HEK293 (cell line): ENCODE results near the gene CDC37.

Experiments used
- CTCF ChIP-seq: fragments of 450-650 bp; formaldehyde crosslinking; IDR thresholded peaks from 2 replicates; pipeline ENCODE4 v1.5.1; 2016; ENCODE audit warnings: missing biosample characterization, missing genetic modification characterization
- KLF10 ChIP-seq: fragments of 450-650 bp; IDR thresholded peaks from 2 replicates; pipeline ENCODE4 v1.5.1; 2018; ENCODE audit warnings: missing biosample characterization, mild to moderate bottlenecking, missing genetic modification characterization
- KLF17 ChIP-seq: fragments of 450-650 bp; formaldehyde crosslinking; IDR thresholded peaks from 2 replicates; pipeline ENCODE4 v1.5.1; 2016; ENCODE audit warnings: missing biosample characterization, missing genetic modification characterization
- SETDB1 ChIP-seq: IDR thresholded peaks from one replicate; pipeline ENCODE4 v1.6.1; 2017; ENCODE audit warnings: mild to moderate bottlenecking, low read length, moderate library complexity, mixed read lengths; ENCODE audit not compliant: insufficient read length
- WT1 ChIP-seq: fragments of 450-650 bp; formaldehyde crosslinking; IDR thresholded peaks from 2 replicates; pipeline ENCODE4 v1.5.1; 2016; ENCODE audit warnings: missing biosample characterization, missing genetic modification characterization
- YY1 ChIP-seq: fragments of 450-650 bp; formaldehyde crosslinking; IDR thresholded peaks from 2 replicates; pipeline ENCODE4 v1.5.1; 2018; ENCODE audit warnings: missing biosample characterization, missing genetic modification characterization
- ZBTB48 ChIP-seq: fragments of 450-650 bp; formaldehyde crosslinking; IDR thresholded peaks from 2 replicates; pipeline ENCODE4 v1.5.1; 2016; ENCODE audit warnings: missing biosample characterization, missing genetic modification characterization
- ZBTB49 ChIP-seq: fragments of 450-650 bp; formaldehyde crosslinking; IDR thresholded peaks from 2 replicates; pipeline ENCODE4 v1.5.1; 2016; ENCODE audit warnings: missing biosample characterization, missing genetic modification characterization, low read depth
- ZNF157 ChIP-seq: fragments of 450-650 bp; formaldehyde crosslinking; IDR thresholded peaks from 2 replicates; pipeline ENCODE4 v1.5.1; 2016; ENCODE audit warnings: missing biosample characterization, missing genetic modification characterization
- ZNF354C ChIP-seq: fragments of 450-650 bp; formaldehyde crosslinking; IDR thresholded peaks from 2 replicates; pipeline ENCODE4 v1.5.1; 2016; ENCODE audit warnings: missing biosample characterization, missing genetic modification characterization, low read depth, borderline replicate concordance
- ZNF362 ChIP-seq: fragments of 450-650 bp; formaldehyde crosslinking; IDR thresholded peaks from 2 replicates; pipeline ENCODE4 v1.5.1; 2016; ENCODE audit warnings: missing biosample characterization, missing genetic modification characterization
- ZNF416 ChIP-seq: fragments of 450-650 bp; formaldehyde crosslinking; IDR thresholded peaks from 2 replicates; pipeline ENCODE4 v1.5.1; 2016; ENCODE audit warnings: missing biosample characterization, missing genetic modification characterization
- ZNF48 ChIP-seq: fragments of 450-650 bp; formaldehyde crosslinking; IDR thresholded peaks from 2 replicates; pipeline ENCODE4 v1.5.1; 2016; ENCODE audit warnings: missing biosample characterization, missing genetic modification characterization
- ZNF501 ChIP-seq: fragments of 450-650 bp; formaldehyde crosslinking; IDR thresholded peaks from 2 replicates; pipeline ENCODE4 v1.5.1; 2016; ENCODE audit warnings: missing biosample characterization, missing genetic modification characterization
- ZNF529 ChIP-seq: fragments of 450-650 bp; formaldehyde crosslinking; IDR thresholded peaks from 2 replicates; pipeline ENCODE4 v1.5.1; 2017; ENCODE audit warnings: missing genetic modification characterization, missing biosample characterization; ENCODE audit not compliant: insufficient replicate concordance
- ZNF548 ChIP-seq: fragments of 450-650 bp; formaldehyde crosslinking; IDR thresholded peaks from 2 replicates; pipeline ENCODE4 v1.5.1; 2016; ENCODE audit warnings: missing biosample characterization, missing genetic modification characterization
- ZNF600 ChIP-seq: fragments of 450-650 bp; formaldehyde crosslinking; IDR thresholded peaks from 2 replicates; pipeline ENCODE4 v1.5.1; 2016; ENCODE audit warnings: missing biosample characterization, missing genetic modification characterization
- ZNF621 ChIP-seq: fragments of 450-650 bp; formaldehyde crosslinking; IDR thresholded peaks from 2 replicates; pipeline ENCODE4 v1.5.1; 2017; ENCODE audit warnings: missing biosample characterization, missing genetic modification characterization
- ZNF645 ChIP-seq: fragments of 450-650 bp; formaldehyde crosslinking; IDR thresholded peaks from 2 replicates; pipeline ENCODE4; 2016; ENCODE audit warnings: missing biosample characterization, missing genetic modification characterization
- ZNF654 ChIP-seq: fragments of 450-650 bp; formaldehyde crosslinking; IDR thresholded peaks from 2 replicates; pipeline ENCODE4 v1.5.1; 2016; ENCODE audit warnings: low read depth, missing biosample characterization, missing genetic modification characterization
- ZNF776 ChIP-seq: fragments of 450-650 bp; formaldehyde crosslinking; IDR thresholded peaks from 2 replicates; pipeline ENCODE4 v1.5.0; 2017; ENCODE audit warnings: missing biosample characterization, missing genetic modification characterization, borderline replicate concordance
- ZNF785 ChIP-seq: fragments of 450-650 bp; formaldehyde crosslinking; IDR thresholded peaks from 2 replicates; pipeline ENCODE4 v1.5.1; 2016; ENCODE audit warnings: missing biosample characterization, missing genetic modification characterization
- TF ChIP-seq, protein P1 (sequence below): fragments of 450-650 bp; formaldehyde crosslinking; IDR thresholded peaks from 2 replicates; pipeline ENCODE4 v1.5.1; 2016; ENCODE audit warnings: missing biosample characterization, missing genetic modification characterization

The CDC37 gene

GRCh38 chr19:10416380-10417257 is 13.3 kb upstream of the CDC37 start (continued):
- TF ChIP-seq ZBTB49 (tag by site-specific recombination): no peak
- peak; percentile 87 for TF ChIP-seq YY1 (tag by site-specific recombination)
- no peak for TF ChIP-seq ZNF48
- peak; percentile 85 for TF ChIP-seq KLF10
- TF ChIP-seq ZNF600 (tag by site-specific recombination): no peak; the same call in 1 of the 2 replicates
- peak; percentile 100 for TF ChIP-seq CTCF (tag by site-specific recombination)
- TF ChIP-seq ZNF501 (tag by site-specific recombination): peak; percentile 99
- TF ChIP-seq, protein P1, sequence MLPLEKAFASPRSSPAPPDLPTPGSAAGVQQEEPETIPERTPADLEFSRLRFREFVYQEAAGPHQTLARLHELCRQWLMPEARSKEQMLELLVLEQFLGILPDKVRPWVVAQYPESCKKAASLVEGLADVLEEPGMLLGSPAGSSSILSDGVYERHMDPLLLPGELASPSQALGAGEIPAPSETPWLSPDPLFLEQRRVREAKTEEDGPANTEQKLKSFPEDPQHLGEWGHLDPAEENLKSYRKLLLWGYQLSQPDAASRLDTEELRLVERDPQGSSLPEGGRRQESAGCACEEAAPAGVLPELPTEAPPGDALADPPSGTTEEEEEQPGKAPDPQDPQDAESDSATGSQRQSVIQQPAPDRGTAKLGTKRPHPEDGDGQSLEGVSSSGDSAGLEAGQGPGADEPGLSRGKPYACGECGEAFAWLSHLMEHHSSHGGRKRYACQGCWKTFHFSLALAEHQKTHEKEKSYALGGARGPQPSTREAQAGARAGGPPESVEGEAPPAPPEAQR (tag by site-specific recombination): peak; percentile 89
- peak; percentile 81; the same call in 1 of the 2 replicates for TF ChIP-seq ZNF645 (tag by site-specific recombination)
- no peak for TF ChIP-seq ZNF621
- peak; percentile 25 for TF ChIP-seq ZNF654 (tag by site-specific recombination)
- TF ChIP-seq ZNF362 (tag by site-specific recombination): peak; percentile 88
- no peak; the same call in 1 of the 2 replicates for TF ChIP-seq ZNF157 (tag by site-specific recombination)
- no peak for TF ChIP-seq ZNF529 (tag by site-specific recombination)
- peak; percentile 100 for TF ChIP-seq KLF17 (tag by site-specific recombination)
- no peak for TF ChIP-seq ZNF416 (tag by site-specific recombination)
- no peak for TF ChIP-seq ZNF776 (tag by site-specific recombination)
- peak; percentile 64 for TF ChIP-seq SETDB1
- no peak for TF ChIP-seq ZNF354C
- peak; percentile 93; the same call in 1 of the 2 replicates for TF ChIP-seq ZNF785 (tag by site-specific recombination)
- TF ChIP-seq ZBTB48: peak; percentile 90
- TF ChIP-seq ZNF548 (tag by site-specific recombination): no peak
- peak; percentile 68; the same call in 1 of the 2 replicates for TF ChIP-seq WT1 (tag by site-specific recombination)
